Measurements from ENCODE around the gene C2orf78. TPM values are rescaled to one million over a fixed set of nuclear protein-coding genes. Genes with fewer than 3 reads are reported as not detected.
A peak's percentile ranks its signal among the peaks of the same experiment; 100 is the strongest.
"Not testable (repeated sequence)": the region's sequence is repeated elsewhere in the genome, so short reads cannot be mapped to it uniquely, and the experiment has no call there.

The C2orf78 gene
- total and polyA plus RNA-seq, 2 of the 4 experiments (the other 2 are of a cell fraction), result 0.03 TPM; not detected in 1

DNA sequence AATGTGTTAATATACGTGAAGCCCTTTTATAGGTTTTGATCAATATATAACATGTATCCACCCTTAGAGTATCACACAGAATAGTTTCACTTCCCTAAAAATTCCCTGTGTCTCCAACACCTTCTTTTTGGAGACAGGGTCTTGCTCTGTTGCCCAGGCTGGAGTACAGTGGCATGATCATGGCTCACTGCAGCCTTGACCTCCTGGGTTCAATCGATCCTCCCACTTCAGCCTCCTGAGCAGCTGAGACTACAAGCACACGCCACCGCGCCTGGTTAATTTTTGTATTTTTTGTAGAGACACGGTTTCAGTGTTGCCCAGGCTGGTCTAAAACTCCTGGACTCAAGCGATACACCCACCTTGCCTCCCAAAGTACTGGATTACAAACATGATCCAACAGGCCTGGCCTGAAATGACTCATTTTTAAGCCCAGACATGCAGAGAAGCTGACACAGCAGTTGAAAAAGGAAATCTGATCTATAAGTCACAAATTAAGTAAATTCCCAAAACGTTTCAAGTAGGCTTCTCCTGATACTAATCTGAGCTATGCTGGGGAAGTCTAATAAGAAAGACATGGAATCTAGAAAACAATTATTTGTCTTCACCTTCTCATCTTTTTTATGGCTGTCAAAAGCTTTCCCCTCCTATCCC lies 7.0 kb upstream of the C2orf78 start:
- no peak overlapping the region for H2BK120ac ChIP-seq (ENCODE audit: low read depth, low read length)
- peak overlapping the region; percentile 46 for H2BK5ac ChIP-seq (ENCODE audit: low read depth, low read length, poor library complexity, severe bottlenecking)
- H2BK20ac ChIP-seq (ENCODE audit: low read depth, low read length), result no peak overlapping the region
- dilution Hi-C loops (cut with HindIII; ENCODE audit: low sequenced_read_pairs, unreplicated experiment), result no loop called here
- no peak overlapping the region for H3K4me3 ChIP-seq (ENCODE audit: insufficient read depth, low read depth, low read length)
- no peak overlapping the region for H4K91ac ChIP-seq (ENCODE audit: insufficient read depth, low read depth, low read length)
- 0 out of 2 replicates have a peak overlapping the region, but pooled peaks have one; percentile 45 for H3K23ac ChIP-seq (ENCODE audit: low read depth, low read length)
- no peak overlapping the region for H4K5ac ChIP-seq (ENCODE audit: low read depth, low read length)
- intact Hi-C loops (cut with micrococcal nuclease), result no loop called here
- H3K79me1 ChIP-seq (ENCODE audit: low read depth in 1 of 2, low read length in 2 of 2), result peaks cover 17 to 33% of the 10 kb centered on the region in 2 experiments; a peak in 3 of 4 replicates
- peaks cover 3% of the 10 kb centered on the region; the same call in 1 of the 2 replicates for H4K20me1 ChIP-seq (ENCODE audit: insufficient read depth, low read length)
- no peak overlapping the region for H4K8ac ChIP-seq (ENCODE audit: low read depth in 2 of 2, low read length in 2 of 2)
- no peak overlapping the region for H3K56ac ChIP-seq (ENCODE audit: extremely low read depth, insufficient read depth, low read length)
- no peak overlapping the region for H3K4ac ChIP-seq (ENCODE audit: low read depth, low read length)
- ChIA-PET CTCF (no interaction called here), POLR2A (ENCODE audit: unreplicated experiment) (no interaction called here)
- H3K9me1 ChIP-seq (ENCODE audit: insufficient read depth, low read length), result 0 out of 2 replicates have a peak, but pooled peaks cover 3% of the 10 kb centered on the region
- no peaks in the 10 kb centered on the region for H3K9me3 ChIP-seq (ENCODE audit: control insufficient read depth, insufficient read depth, low read length)
- no peak overlapping the region; the same call in 1 of the 2 replicates for H2AK5ac ChIP-seq (ENCODE audit: low read depth, low read length)
- DNase-seq (peak; percentile 70), ATAC-seq (ENCODE audit: low read depth) (no peak)
- H2BK15ac ChIP-seq (ENCODE audit: low read depth, low read length), result no peak overlapping the region
- H3K27ac ChIP-seq (ENCODE audit: insufficient read depth, low read length), result no peak overlapping the region
- no peak overlapping the region for H3K14ac ChIP-seq (replicated peaks; ENCODE audit: low read depth, low read length)
- no peak overlapping the region for H2AK9ac ChIP-seq (replicated peaks; ENCODE audit: low read depth, low read length, poor library complexity)
- H3K27me3 ChIP-seq (ENCODE audit: control insufficient read depth, insufficient read depth, low read length), result no peaks in the 10 kb centered on the region
- BruUV-seq (replicated peaks), result no TSS peak
- peaks cover 14% of the 10 kb centered on the region for H3K36me3 ChIP-seq (ENCODE audit: control insufficient read depth, insufficient read depth, low read length)
- H2AFZ ChIP-seq (replicated peaks; ENCODE audit: low read length, poor library complexity), result no peak overlapping the region
- no peak overlapping the region for H3K9ac ChIP-seq (ENCODE audit: low read depth, low read length)
- in situ Hi-C loops (cut with MboI; ENCODE audit: low sequenced_read_pairs), result no loop called here
- H3K18ac ChIP-seq (ENCODE audit: low read depth, low read length), result no peak overlapping the region
- peaks cover 5% of the 10 kb centered on the region; the same call in 1 of the 2 replicates for H3K4me1 ChIP-seq (ENCODE audit: control insufficient read depth, insufficient read depth, low read length)
- 100% methylated on average over 1 of the region's 8 CpGs; no CpG with 5 or more reads in 1 of the 2 experiments for WGBS, 2 experiments (ENCODE audit: extremely low coverage in 2 of 2, insufficient read length in 1 of 2)
- H3K4me2 ChIP-seq (ENCODE audit: low read depth, low read length), result peak overlapping the region; percentile 59; the same call in 1 of the 2 replicates
- TF ChIP-seq MAFK (IDR thresholded peaks at IDR 0.05; ENCODE audit: low read depth, low read length), result peak; percentile 72
- TF ChIP-seq RFX5 (IDR thresholded peaks at IDR 0.05; ENCODE audit: low read depth, low read length), result no peak

DNA sequence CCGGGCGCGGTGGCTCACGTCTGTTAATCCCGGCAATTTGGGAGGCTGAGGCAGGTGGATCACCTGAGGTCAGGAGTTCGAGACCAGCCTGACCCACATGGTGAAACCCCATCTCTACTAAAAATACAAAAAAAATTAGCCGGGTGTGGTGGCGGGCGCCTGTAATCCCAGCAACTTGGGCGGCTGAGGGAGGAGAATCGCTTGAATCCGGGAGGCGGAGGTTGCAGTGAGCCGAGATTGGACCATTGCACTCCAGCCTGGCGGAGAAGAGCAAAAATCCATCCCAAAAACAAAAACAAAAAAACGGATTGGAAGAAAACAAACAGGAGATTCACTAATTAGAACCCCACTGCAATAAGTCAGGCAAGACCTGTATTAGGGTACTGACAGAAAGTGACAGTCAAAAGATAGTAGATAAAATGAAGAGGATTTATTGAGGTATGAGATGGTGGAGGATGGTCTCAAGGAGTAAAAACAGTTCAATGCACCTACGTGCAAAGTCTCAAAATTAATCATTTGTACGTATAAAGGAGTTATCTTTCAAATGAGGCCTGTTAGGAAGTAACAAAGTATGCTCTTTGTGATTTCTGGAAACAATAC lies 5.0 kb upstream of the C2orf78 start:
- POLR2A ChIA-PET (ENCODE audit: unreplicated experiment); DNase-seq; H2AK9ac ChIP-seq (replicated peaks; ENCODE audit: low read depth, low read length, poor library complexity); H3K27ac ChIP-seq (ENCODE audit: insufficient read depth, low read length); H3K9me1 ChIP-seq (ENCODE audit: insufficient read depth, low read length); ATAC-seq (ENCODE audit: low read depth); H2BK20ac ChIP-seq (ENCODE audit: low read depth, low read length); H3K18ac ChIP-seq (ENCODE audit: low read depth, low read length); H2AFZ ChIP-seq (replicated peaks; ENCODE audit: low read length, poor library complexity); H2BK15ac ChIP-seq (ENCODE audit: low read depth, low read length); CTCF ChIA-PET; dilution Hi-C loops (cut with HindIII; ENCODE audit: low sequenced_read_pairs, unreplicated experiment); H3K27me3 ChIP-seq (ENCODE audit: control insufficient read depth, insufficient read depth, low read length); H3K4me1 ChIP-seq (ENCODE audit: control insufficient read depth, insufficient read depth, low read length); H4K20me1 ChIP-seq (ENCODE audit: insufficient read depth, low read length); in situ Hi-C loops (cut with MboI; ENCODE audit: low sequenced_read_pairs); H3K9me3 ChIP-seq (ENCODE audit: control insufficient read depth, insufficient read depth, low read length); H2BK120ac ChIP-seq (ENCODE audit: low read depth, low read length); intact Hi-C loops (cut with micrococcal nuclease): not testable (repeated sequence)
- Histone ChIP-seq H3K23ac (ENCODE audit: low read depth, low read length) (peak overlapping the region; percentile 82), H3K36me3 (ENCODE audit: control insufficient read depth, insufficient read depth, low read length) (peaks cover 10% of the 10 kb centered on the region), H3K4me3 (ENCODE audit: insufficient read depth, low read depth, low read length) (peak overlapping the region; percentile 78), H3K56ac (ENCODE audit: extremely low read depth, insufficient read depth, low read length) (peak overlapping the region; percentile 78; the same call in 1 of the 2 replicates), H4K5ac (ENCODE audit: low read depth, low read length) (peak overlapping the region; percentile 77; the same call in 1 of the 2 replicates), H4K8ac (ENCODE audit: low read depth in 2 of 2, low read length in 2 of 2) (peak overlapping the region; percentile 72 to 97), H3K9ac (ENCODE audit: low read depth, low read length) (peak overlapping the region; percentile 96; the same call in 1 of the 2 replicates), H3K4me2 (ENCODE audit: low read depth, low read length) (peak overlapping the region; percentile 77), H4K91ac (ENCODE audit: insufficient read depth, low read depth, low read length) (peak overlapping the region; percentile 91; the same call in 1 of the 2 replicates), H3K4ac (ENCODE audit: low read depth, low read length) (peak overlapping the region; percentile 93; the same call in 1 of the 2 replicates), H2BK5ac (ENCODE audit: low read depth, low read length, poor library complexity, severe bottlenecking) (peak overlapping the region; percentile 74), H3K14ac (replicated peaks; ENCODE audit: low read depth, low read length) (peak overlapping the region; percentile 97), H3K79me1 (ENCODE audit: low read depth in 1 of 2, low read length in 2 of 2) (peaks cover 13 to 29% of the 10 kb centered on the region in 2 experiments; a peak in 3 of 4 replicates), H2AK5ac (ENCODE audit: low read depth, low read length) (0 out of 2 replicates have a peak overlapping the region, but pooled peaks have one; percentile 92)
- 87% methylated on average over 4 of the region's 18 CpGs; no CpG with 5 or more reads in 1 of the 2 experiments for WGBS, 2 experiments (ENCODE audit: extremely low coverage in 2 of 2, insufficient read length in 1 of 2)
- BruUV-seq (replicated peaks), result TSS peak; percentile 70

Measured in IMR-90 (cell line).